T-helper 9 cell (primary cell): ENCODE measurements around the gene CSNK1G2.
A peak's percentile ranks its signal among the peaks of the same experiment; 100 is the strongest.

ENCODE experiments used
- DNase-seq: peaks from one replicate; pipeline ENCODE4 v3.0.0-alpha.2; 2020
- total RNA-seq, 2 donors: gene quantifications; one replicate each; lab custom pipeline; 2026; lab: John Stamatoyannopoulos, UW

CSNK1G2 gene
- 204 to 221 reads per million in 2 donors for total RNA-seq

- no peak for DNase-seq
Measured at GRCh38 chr19:1941146-1942077, at the start of gene CSNK1G2. CSNK1G2 (plus strand) TSS chr19:1941172; CDS start chr19:1969773, 28,601 bp downstream.

DNA sequence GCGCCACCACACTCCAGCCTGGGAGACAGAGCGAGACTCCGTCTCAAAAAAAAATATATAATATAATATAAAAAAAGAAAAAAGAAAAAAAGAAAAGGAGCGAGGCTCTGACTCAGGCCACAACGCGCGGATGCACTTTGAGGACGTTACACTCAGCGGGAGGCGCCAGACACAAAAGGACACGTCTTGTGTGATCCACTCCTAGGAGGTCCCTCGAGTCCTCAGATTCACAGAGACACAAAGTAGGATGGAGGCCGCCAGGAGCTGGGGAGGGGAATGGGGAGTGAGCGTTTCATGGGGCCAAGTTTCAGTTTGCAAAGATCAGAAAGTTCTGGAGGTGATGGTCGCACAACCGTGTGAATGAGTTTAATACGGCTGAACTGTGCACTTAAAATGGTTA is 47.2 kb upstream of the CSNK1G2 start:
- DNase-seq, result no peak

- no peak for DNase-seq
Measured at GRCh38 chr19:1896508-1896907, 44.5 kb upstream of the CSNK1G2 start.

GRCh38 chr19:1901940-1902404 is 39.0 kb upstream of the CSNK1G2 start:
- DNase-seq, result no peak

- no peak for DNase-seq
Measured at GRCh38 chr19:1902923-1903322, 38.0 kb upstream of the CSNK1G2 start.

DNA sequence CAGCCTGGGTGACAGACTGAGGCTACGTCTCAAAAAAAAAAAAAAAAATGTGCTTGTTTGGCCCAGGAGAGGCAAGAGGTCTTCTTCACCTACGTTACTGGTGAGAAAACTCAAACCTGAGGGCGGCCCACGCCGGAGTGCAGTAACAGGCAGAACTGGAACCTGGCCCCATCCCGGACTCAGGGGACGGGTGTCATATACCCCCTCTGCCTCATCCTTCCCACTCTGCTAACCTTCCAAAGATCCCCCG is 36.2 kb upstream of the CSNK1G2 start:
- no peak for DNase-seq

GRCh38 chr19:1905110-1905862 is 35.7 kb upstream of the CSNK1G2 start, which contains the start of the genes ADAT3 and SCAMP4:
ADAT3 (plus strand) TSS chr19:1905399; CDS start chr19:1912048, 6,649 bp downstream.
SCAMP4 (plus strand) TSS chr19:1905399; CDS start chr19:1915020, 9,621 bp downstream.
- peak; percentile 94 for DNase-seq

- DNase-seq, result no peak
Measured at GRCh38 chr19:1905863-1906375, 35.1 kb upstream of the CSNK1G2 start.

- no peak for DNase-seq
Measured at GRCh38 chr19:1906985-1907562, 33.9 kb upstream of the CSNK1G2 start.

- DNase-seq, result no peak
Measured at GRCh38 chr19:1907563-1908363, 33.2 kb upstream of the CSNK1G2 start.

- DNase-seq, result no peak
Measured at GRCh38 chr19:1908364-1908678, 32.7 kb upstream of the CSNK1G2 start.

DNA sequence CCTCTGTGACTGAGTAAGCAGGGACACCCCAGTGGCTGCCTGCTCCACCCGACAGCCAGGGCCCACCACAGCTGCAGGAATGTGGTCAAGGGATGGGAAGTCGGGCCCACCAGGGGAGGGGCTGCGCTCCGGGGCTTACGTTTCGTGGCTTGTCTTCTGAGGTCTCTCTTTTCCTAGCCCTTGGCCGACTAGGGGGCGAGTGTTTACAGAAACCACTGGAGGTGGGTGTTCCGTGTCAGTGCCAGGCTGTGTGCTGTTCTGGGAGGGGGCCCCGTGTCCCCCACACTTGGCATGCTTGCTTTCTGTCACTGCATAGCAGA is 31.3 kb upstream of the CSNK1G2 start:
- DNase-seq, result no peak

DNA sequence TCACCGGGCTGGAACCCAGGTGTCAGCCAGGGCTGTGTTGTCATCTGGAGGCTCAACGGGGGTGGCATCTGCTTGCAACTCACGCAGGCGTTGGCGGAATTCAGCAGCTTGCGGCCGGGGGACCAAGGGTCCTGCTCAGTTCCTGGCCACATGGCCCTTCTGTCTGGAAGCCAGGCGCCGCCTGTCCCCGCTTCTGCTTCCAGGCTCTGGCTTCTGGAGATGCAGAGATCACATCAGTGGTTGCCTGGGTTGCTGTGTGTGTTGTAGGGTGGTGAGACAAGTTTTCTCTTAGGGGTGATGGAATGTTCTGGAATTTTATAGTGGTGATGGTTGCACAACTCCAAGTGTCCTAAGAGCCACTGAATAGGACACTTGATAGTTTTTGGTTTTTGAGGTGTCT is 30.8 kb upstream of the CSNK1G2 start:
- DNase-seq, result no peak

- DNase-seq, result no peak
Measured at GRCh38 chr19:1911098-1911497, 29.9 kb upstream of the CSNK1G2 start.

DNA sequence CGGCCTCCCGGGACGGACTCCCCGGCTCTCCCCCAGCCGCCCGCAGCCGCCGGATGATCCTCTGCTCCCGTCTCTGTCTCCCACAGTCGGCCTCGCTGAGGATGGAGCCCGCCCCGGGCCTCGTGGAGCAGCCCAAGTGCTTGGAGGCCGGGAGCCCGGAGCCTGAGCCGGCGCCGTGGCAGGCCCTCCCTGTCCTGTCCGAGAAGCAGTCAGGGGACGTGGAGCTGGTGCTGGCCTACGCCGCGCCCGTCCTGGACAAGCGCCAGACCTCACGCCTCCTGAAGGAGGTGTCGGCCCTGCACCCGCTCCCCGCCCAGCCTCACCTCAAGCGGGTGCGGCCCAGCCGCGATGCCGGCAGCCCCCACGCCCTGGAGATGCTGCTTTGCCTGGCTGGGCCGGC is 29.0 kb upstream of the CSNK1G2 start:
- DNase-seq, result no peak

GRCh38 chr19:1912760-1913505 is 28.0 kb upstream of the CSNK1G2 start:
- no peak for DNase-seq

DNA sequence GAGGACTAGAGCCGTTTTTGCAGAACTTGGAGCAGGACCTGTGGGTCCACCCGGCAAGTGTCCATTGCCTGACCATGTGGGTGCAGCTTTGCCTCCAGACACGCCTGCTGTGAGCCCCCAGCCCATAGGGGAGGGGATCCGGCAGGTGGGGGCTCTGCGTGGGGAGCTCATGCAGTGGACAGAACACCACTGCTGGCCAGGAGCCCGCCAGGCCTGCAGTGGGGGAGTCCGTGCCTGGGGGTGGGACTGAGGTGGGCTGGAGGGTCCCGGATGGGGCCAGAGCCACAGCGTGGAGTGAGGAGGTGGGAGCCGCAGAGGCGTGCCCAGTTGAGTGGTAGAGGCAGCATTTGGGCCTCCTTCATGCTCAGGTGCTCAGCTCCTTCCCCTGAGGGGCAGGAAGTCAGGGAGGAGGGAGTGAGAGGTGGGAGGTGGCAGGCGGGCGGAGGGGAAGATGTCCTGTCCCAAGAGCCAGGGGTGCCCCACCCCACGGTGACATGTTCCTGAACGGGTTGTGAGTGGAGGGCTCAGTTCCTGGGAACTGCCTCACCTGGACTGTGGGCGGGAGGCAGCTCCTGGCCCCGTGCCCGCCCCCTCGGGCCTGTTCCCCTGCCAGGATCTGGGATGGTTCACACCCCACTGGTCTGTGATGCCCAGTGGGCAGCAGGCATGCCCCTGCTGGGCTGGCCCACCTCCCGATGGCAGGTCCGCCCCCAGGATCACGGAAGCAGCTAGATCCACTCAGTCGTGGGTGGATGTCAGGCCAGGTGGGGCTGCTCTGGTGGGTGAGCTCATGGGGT is 27.0 kb upstream of the CSNK1G2 start:
- DNase-seq, result no peak

- no peak for DNase-seq
Measured at GRCh38 chr19:1914826-1915341, 26.1 kb upstream of the CSNK1G2 start.

DNA sequence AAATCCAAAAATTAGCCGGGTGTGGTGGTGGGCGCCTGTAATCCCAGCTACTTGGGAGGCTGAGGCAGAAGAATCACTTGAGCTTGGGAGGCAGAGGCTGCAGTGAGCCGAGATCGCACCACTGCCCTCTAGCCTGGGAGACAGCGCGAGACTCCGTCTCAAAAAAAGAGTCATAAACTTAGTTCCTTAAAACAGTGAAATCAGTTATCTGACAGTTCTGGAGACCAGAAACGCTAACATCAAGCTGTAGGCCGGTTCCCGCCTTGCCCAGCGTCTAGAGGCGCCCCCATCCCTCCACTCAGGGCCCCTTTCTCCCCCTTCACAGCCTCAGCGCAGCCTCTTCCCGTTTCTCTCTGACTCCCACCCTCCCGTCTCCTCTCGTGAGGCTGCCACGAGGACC is 23.8 kb upstream of the CSNK1G2 start:
- no peak for DNase-seq

DNA sequence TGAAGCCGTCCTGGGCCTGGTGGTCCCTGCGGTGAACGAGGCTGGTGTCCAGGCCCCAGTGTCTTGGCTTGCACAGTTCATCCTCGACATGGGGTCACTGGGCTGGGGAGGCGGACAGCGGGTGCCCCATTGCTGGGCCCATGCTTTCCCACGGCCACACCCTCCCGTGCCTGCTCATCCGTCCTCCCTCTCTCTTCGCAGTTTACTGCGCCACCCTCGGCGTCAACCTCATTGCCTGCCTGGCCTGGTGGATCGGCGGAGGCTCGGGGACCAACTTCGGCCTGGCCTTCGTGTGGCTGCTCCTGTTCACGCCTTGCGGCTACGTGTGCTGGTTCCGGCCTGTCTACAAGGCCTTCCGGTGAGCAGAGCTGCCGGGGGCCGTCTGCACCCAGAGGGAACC is 23.0 kb upstream of the CSNK1G2 start:
- DNase-seq, result no peak

GRCh38 chr19:1918975-1919374 is 22.0 kb upstream of the CSNK1G2 start:
- DNase-seq, result no peak
